B cell (primary cell): ENCODE data around the gene HSBP1L1. TPM values are rescaled to one million over a fixed set of nuclear protein-coding genes. Genes with fewer than 3 reads are reported as not detected.

Source experiments
- ATAC-seq: fragments of 200-7000 bp; cut with Tn5 transposase; one replicate; pipeline ENCODE4 v1.10.0; 2021; ENCODE audit warnings: low read depth, mild to moderate bottlenecking, moderate number of reproducible peaks, moderate library complexity
- CTCF ChIA-PET: fragments of 350-600 bp; sonication (Branson Sonifier 250); formaldehyde crosslinking; loops from one replicate; lab custom pipeline; 2021; ENCODE audit warnings: antibody characterized with exemption, inconsistent platforms; lab: Charles Lee
- POLR2A ChIA-PET: fragments of 350-600 bp; sonication (Branson Sonifier 250); formaldehyde crosslinking; loops from one replicate; lab custom pipeline; 2021; ENCODE audit warnings: antibody characterized with exemption; lab: Charles Lee
- DNase-seq: peaks from one replicate; pipeline ENCODE4 v3.0.0; 2013
- H2AFZ ChIP-seq: 2 replicates; pipeline ENCODE4 v1.6.1; 2012; ENCODE audit warnings: mild to moderate bottlenecking, low read depth, low read length; ENCODE audit not compliant: insufficient read depth, poor library complexity, severe bottlenecking
- H3K27ac ChIP-seq, 2 donors: 1 replicate in 1 of 2; 2 replicates in 1 of 2; pipeline ENCODE4 v1.5.1; 2012 to 2013; ENCODE audit warnings: low read length in 2 of 2, mild to moderate bottlenecking in 2 of 2, moderate library complexity in 1 of 2
- H3K27me3 ChIP-seq, 4 experiments: fragments of 200-600 bp in 1 of 4; sonication (generic) in 1 of 4; replicated peaks in 1 of 4; 1 replicate in 2 of 4; 2 replicates in 2 of 4; pipeline versions ENCODE4 v1.6.1 to v1.7.0; 2013 to 2016; ENCODE audit warnings: low read length in 3 of 4, mild to moderate bottlenecking in 2 of 4, mixed read lengths in 1 of 4, moderate library complexity in 1 of 4; ENCODE audit not compliant: insufficient read depth in 4 of 4, control insufficient read depth in 3 of 4; ENCODE audit errors: control extremely low read depth in 1 of 4
- H3K36me3 ChIP-seq, 2 experiments: replicated peaks in 1 of 2; 1 replicate in 1 of 2; 2 replicates in 1 of 2; pipeline versions ENCODE4 v1.6.1 to v1.7.1; 2013; ENCODE audit warnings: low read length in 1 of 2; ENCODE audit not compliant: insufficient read depth in 2 of 2, control insufficient read depth in 1 of 2; ENCODE audit errors: control extremely low read depth in 1 of 2, extremely low read depth in 1 of 2
- H3K4me1 ChIP-seq, 2 donors: fragments of 200-600 bp in 1 of 2; sonication (generic) in 1 of 2; 1 replicate in 1 of 2; 2 replicates in 1 of 2; pipeline versions ENCODE4 v1.5.1 to v1.6.1; 2013 to 2017; ENCODE audit warnings: low read length in 2 of 2; ENCODE audit not compliant: control insufficient read depth in 2 of 2, insufficient read depth in 2 of 2
- H3K4me2 ChIP-seq: replicated peaks from 2 replicates; pipeline ENCODE3; 2012; ENCODE audit warnings: mild to moderate bottlenecking, low read depth, low read length; ENCODE audit not compliant: poor library complexity, severe bottlenecking
- H3K4me3 ChIP-seq, 5 experiments: fragments of 200-600 bp in 1 of 5; sonication (generic) in 1 of 5; 1 replicate in 3 of 5; 2 replicates in 2 of 5; pipeline versions ENCODE4 v1.5.1 to v1.7.0; 2011 to 2016; ENCODE audit warnings: low read length in 4 of 5, mild to moderate bottlenecking in 4 of 5, low read depth in 2 of 5, control low read depth in 1 of 5, moderate library complexity in 1 of 5; ENCODE audit not compliant: insufficient read depth in 1 of 5; ENCODE audit errors: control extremely low read depth in 1 of 5, extremely low read depth in 1 of 5
- H3K79me2 ChIP-seq: fragments of 200-600 bp; sonication (generic); one replicate; pipeline ENCODE4 v1.6.0; 2016; ENCODE audit warnings: low read length; ENCODE audit not compliant: control insufficient read depth, insufficient read depth
- H3K9ac ChIP-seq: fragments of 200-600 bp; sonication (generic); 2 replicates; pipeline ENCODE4 v1.6.1; 2017; ENCODE audit warnings: mild to moderate bottlenecking, low read length, moderate library complexity
- H3K9me3 ChIP-seq, 3 donors: one replicate each; pipeline versions ENCODE4 v1.6.1 to v1.7.1; 2013; ENCODE audit warnings: low read length in 2 of 3; ENCODE audit not compliant: control insufficient read depth in 2 of 3, insufficient read depth in 1 of 3; ENCODE audit errors: control extremely low read depth in 1 of 3
- H4K20me1 ChIP-seq: 2 replicates; pipeline ENCODE4 v1.6.0; 2012; ENCODE audit warnings: mild to moderate bottlenecking, low read length; ENCODE audit not compliant: insufficient read depth, control insufficient read depth, poor library complexity, severe bottlenecking
- H3K27ac Mint-ChIP-seq: one replicate; pipeline ENCODE4 v1.8.0; 2021; ENCODE audit warnings: mixed read lengths
- H3K27me3 Mint-ChIP-seq: one replicate; pipeline ENCODE4 v1.8.0; 2021; ENCODE audit warnings: mixed read lengths
- H3K4me1 Mint-ChIP-seq: one replicate; pipeline ENCODE4 v1.8.0; 2021; ENCODE audit warnings: mixed read lengths
- H3K4me3 Mint-ChIP-seq: one replicate; pipeline ENCODE4 v1.8.0; 2021; ENCODE audit warnings: mixed read lengths
- H3K9me3 Mint-ChIP-seq: one replicate; pipeline ENCODE4 v1.8.0; 2022; ENCODE audit warnings: mixed read lengths; ENCODE audit not compliant: insufficient read depth
- EZH2 ChIP-seq: IDR thresholded peaks from 2 replicates; pipeline ENCODE4 v1.6.1; 2012; ENCODE audit warnings: borderline replicate concordance, low read depth, mild to moderate bottlenecking, moderate library complexity, low read length; ENCODE audit not compliant: insufficient read depth, poor library complexity, severe bottlenecking
- WGBS: methylation state at CpG from one replicate; pipeline ENCODE4 v1.1.5; 2013; ENCODE audit warnings: missing lambda C conversion rate; ENCODE audit not compliant: insufficient coverage; 5-methylcytosine and 5-hydroxymethylcytosine counted together
- intact Hi-C: fragments of 100-400 bp; cut with micrococcal nuclease; formaldehyde crosslinking; loops from one replicate; pipeline ENCODE4 v1.10.0; 2022
- polyA plus RNA-seq: library from polyadenylated mRNA; depleted of rRNA; stranded (reverse); fragments of >200 nt; gene quantifications from 2 replicates; pipeline ENCODE4 v1.2.3, GENCODE V29; 2012
- total RNA-seq, 2 donors: library from RNA; stranded (reverse); fragments of 120-200 nt in 1 of 2; gene quantifications; 1 replicate in 1 of 2; 2 replicates in 1 of 2; pipeline versions ENCODE4 v1.2.3 to v1.2.4, GENCODE V29; 2013 to 2022
- TF ChIP-seq, protein P1 (sequence below): fragments of 200-600 bp; IDR thresholded peaks from one replicate; pipeline ENCODE4 v1.8.0; 2022; ENCODE audit warnings: antibody characterized with exemption, mild to moderate bottlenecking

HSBP1L1 gene
- total and polyA plus RNA-seq, 2 donors (not counting 1 experiment from before 2014, with no cell fraction given), result 4.6 to 7.2 TPM

DNA sequence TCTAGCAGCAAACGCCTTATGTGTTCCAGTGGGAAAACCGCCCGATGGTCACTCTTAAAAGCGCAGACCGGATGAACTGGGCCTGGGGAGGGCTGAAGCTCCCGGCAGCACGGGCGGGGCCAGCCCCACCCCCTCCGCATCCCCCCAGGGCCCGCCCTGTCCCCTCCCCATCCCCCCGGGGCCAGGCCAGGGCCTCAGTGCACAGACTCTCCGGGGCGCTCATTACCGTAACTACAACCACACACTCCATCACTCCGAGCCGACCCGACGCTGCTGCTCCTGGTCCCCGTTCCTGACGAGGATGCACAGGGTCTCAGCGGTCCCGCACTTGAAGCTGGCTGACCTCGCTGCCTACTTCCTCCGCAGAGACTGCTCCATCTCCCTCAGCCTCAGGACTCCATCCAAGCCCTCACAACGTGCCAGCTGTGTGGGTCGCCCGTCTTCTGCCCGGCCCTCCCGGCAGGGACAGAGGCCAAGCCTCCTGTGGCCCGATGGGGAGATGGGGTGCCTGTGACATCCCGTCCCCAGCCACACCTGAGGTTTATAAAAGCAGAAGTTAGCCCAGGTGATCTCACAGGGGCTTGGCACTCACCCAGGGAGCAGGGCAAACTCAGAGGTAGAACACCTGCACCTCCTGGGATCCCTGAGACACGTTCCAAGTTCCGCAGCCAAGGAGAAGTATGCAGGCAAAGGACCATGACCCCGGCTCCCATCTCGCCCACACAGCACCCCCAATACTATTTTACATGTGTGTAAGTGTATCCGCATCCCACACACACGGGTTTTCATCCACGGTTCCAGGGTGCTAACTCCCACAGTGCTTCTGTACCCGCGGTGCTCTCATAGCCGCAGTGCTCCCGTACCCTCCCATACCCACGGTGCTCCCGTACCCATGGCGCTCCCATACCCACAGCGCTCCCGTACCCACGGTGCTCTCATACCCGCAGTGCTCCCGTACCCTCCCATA lies 49.0 kb upstream of the HSBP1L1 start:
- 94% methylated on average over 41 of the region's 50 CpGs for WGBS
- H3K79me2 ChIP-seq, result peaks cover 71% of the 10 kb centered on the region
- CTCF ChIA-PET, result no interaction called here
- H3K27me3 Mint-ChIP-seq, result no peaks in the 10 kb centered on the region
- no peaks in the 10 kb centered on the region for H3K27me3 ChIP-seq
- H3K4me1 ChIP-seq, result peaks cover 17 to 27% of the 10 kb centered on the region in 2 donors
- H2AFZ ChIP-seq, result no peak overlapping the region
- POLR2A ChIA-PET, result no interaction called here
- H3K36me3 ChIP-seq, result peaks cover 2 to 31% of the 10 kb centered on the region in 2 experiments
- no peak overlapping the region for H3K4me3 ChIP-seq
- H3K27ac Mint-ChIP-seq, result no peak overlapping the region
- DNase-seq (peak; percentile 17), ATAC-seq (no peak)
- H4K20me1 ChIP-seq, result peaks cover 81% of the 10 kb centered on the region
- no peak overlapping the region for H3K4me2 ChIP-seq
- TF ChIP-seq EZH2, result no peak
- TF ChIP-seq, protein P1, sequence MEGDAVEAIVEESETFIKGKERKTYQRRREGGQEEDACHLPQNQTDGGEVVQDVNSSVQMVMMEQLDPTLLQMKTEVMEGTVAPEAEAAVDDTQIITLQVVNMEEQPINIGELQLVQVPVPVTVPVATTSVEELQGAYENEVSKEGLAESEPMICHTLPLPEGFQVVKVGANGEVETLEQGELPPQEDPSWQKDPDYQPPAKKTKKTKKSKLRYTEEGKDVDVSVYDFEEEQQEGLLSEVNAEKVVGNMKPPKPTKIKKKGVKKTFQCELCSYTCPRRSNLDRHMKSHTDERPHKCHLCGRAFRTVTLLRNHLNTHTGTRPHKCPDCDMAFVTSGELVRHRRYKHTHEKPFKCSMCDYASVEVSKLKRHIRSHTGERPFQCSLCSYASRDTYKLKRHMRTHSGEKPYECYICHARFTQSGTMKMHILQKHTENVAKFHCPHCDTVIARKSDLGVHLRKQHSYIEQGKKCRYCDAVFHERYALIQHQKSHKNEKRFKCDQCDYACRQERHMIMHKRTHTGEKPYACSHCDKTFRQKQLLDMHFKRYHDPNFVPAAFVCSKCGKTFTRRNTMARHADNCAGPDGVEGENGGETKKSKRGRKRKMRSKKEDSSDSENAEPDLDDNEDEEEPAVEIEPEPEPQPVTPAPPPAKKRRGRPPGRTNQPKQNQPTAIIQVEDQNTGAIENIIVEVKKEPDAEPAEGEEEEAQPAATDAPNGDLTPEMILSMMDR, result no peak
- peaks cover 36% of the 10 kb centered on the region for H3K4me1 Mint-ChIP-seq
- H3K4me3 Mint-ChIP-seq, result no peak overlapping the region
- peaks cover 0 to 18% (median 0%) of the 10 kb centered on the region in 3 donors for H3K9me3 ChIP-seq
- no peak overlapping the region for H3K27ac ChIP-seq
- H3K9me3 Mint-ChIP-seq, result no peaks in the 10 kb centered on the region
- H3K9ac ChIP-seq, result no peak overlapping the region
- intact Hi-C loops, result no loop called here

DNA sequence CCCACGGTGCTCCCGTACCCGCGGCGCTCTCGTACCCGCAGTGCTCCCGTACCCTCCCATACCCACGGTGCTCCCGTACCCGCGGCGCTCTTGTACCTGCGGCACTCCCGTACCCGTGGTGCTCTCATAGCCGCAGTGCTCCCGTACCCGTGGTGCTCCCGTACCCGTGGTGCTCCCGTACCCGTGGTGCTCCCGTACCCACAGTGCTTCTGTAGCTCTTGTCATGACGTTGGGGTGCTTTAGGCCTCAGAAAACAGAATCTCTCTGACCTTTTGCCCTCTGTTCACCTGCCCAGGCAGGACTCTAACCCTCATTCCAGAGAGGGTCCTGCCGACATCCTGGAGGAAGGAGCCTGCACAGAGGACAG lies 48.3 kb upstream of the HSBP1L1 start:
- Mint-ChIP-seq H3K9me3 (no peaks in the 10 kb centered on the region), H3K4me1 (peaks cover 34% of the 10 kb centered on the region), H3K27me3 (no peaks in the 10 kb centered on the region), H3K27ac (no peak overlapping the region), H3K4me3 (no peak overlapping the region)
- H3K27me3 ChIP-seq, result no peaks in the 10 kb centered on the region
- ChIA-PET POLR2A (no interaction called here), CTCF (no interaction called here)
- no peak overlapping the region for H3K4me3 ChIP-seq
- peaks cover 2 to 31% of the 10 kb centered on the region in 2 experiments for H3K36me3 ChIP-seq
- peaks cover 17 to 27% of the 10 kb centered on the region in 2 donors for H3K4me1 ChIP-seq
- H4K20me1 ChIP-seq, result peaks cover 75% of the 10 kb centered on the region
- no peak overlapping the region for H2AFZ ChIP-seq
- ATAC-seq, result no peak
- DNase-seq, result no peak
- H3K9me3 ChIP-seq, result peaks cover 0 to 18% (median 0%) of the 10 kb centered on the region in 3 donors
- no peak for TF ChIP-seq EZH2
- TF ChIP-seq, protein P1, result no peak
- 89% methylated on average over 18 of the region's 26 CpGs for WGBS
- peaks cover 67% of the 10 kb centered on the region for H3K79me2 ChIP-seq
- intact Hi-C loops, result no loop called here
- H3K4me2 ChIP-seq, result no peak overlapping the region
- H3K27ac ChIP-seq, result no peak overlapping the region
- no peak overlapping the region for H3K9ac ChIP-seq
